Measurements from ENCODE around the gene KCNJ12. TPM values are rescaled to one million over a fixed set of nuclear protein-coding genes. Genes with fewer than 3 reads are reported as not detected.
A peak's percentile ranks its signal among the peaks of the same experiment; 100 is the strongest.

Gene KCNJ12
- total and polyA plus RNA-seq, 12 donors: 2.8 to 14.7 (median 8.5) TPM

DNA sequence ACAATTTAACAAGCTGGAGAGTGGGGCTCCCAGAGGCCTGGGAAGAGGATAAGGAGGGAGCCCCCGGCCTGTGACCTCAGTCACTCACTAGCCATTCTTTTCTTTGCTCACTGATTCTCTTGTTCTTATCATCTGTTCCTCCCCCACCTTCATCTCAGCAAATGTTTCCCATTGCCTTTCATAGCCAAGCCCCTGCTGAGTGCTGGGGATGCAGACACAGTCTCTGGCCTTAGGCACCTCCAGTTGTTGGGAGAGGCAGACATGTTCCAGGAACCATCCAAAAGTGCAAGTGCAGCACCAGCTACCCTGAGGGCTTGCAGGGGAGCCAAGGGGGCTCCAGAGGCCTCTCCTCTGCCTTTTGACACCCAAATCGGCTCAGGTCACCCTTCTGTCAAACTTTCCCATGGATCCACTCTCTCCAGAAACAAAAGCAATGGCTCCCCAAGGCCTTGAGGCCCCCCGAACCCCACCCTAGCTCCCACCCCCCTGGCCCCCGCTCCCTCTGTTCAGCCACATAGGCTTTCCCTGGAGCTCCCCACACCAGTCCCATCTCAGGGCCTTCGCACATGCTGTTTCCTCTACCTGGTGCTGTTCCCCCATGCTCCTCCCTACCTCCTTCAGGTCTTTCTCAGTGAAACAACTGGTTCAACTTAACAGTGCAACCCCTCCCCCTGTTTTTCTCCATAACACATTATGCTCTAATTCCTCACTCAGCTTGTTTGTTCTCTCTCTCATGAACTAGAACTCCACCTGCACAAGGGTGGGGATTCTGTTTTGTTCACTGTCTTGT, 14.9 kb upstream of the KCNJ12 start:
- ATAC-seq (no peak), DNase-seq (no peak)
- Histone ChIP-seq H3K36me3 (no peaks in the 10 kb centered on the region), H3K27ac (no peak overlapping the region), H3K27me3 (no peaks in the 10 kb centered on the region), H3K9me3 (no peaks in the 10 kb centered on the region), H3K4me3 (no peak overlapping the region), H3K4me1 (peaks cover 8 to 30% (median 21%) of the 10 kb centered on the region in 9 donors)
- intact Hi-C loops (cut with DNase I): no loop called here
- TF ChIP-seq CTCF (IDR thresholded peaks at IDR 0.05): no peak
- 74 to 86% methylated on average over 5 of the region's 5 CpGs for WGBS, 2 donors

- DNase-seq: no peak
- TF ChIP-seq CTCF (IDR thresholded peaks at IDR 0.05): no peak
- H3K4me3 ChIP-seq: no peak overlapping the region
- no peaks in the 10 kb centered on the region for H3K36me3 ChIP-seq
- H3K9me3 ChIP-seq: no peaks in the 10 kb centered on the region
- H3K27ac ChIP-seq: no peak overlapping the region
- H3K4me1 ChIP-seq: peaks cover 8 to 30% (median 21%) of the 10 kb centered on the region in 9 donors
- no peaks in the 10 kb centered on the region for H3K27me3 ChIP-seq
- ATAC-seq: no peak
- intact Hi-C loops (cut with DNase I): no loop called here
Measured at GRCh38 chr17:21362331-21362931, 13.7 kb upstream of the KCNJ12 start.

DNA sequence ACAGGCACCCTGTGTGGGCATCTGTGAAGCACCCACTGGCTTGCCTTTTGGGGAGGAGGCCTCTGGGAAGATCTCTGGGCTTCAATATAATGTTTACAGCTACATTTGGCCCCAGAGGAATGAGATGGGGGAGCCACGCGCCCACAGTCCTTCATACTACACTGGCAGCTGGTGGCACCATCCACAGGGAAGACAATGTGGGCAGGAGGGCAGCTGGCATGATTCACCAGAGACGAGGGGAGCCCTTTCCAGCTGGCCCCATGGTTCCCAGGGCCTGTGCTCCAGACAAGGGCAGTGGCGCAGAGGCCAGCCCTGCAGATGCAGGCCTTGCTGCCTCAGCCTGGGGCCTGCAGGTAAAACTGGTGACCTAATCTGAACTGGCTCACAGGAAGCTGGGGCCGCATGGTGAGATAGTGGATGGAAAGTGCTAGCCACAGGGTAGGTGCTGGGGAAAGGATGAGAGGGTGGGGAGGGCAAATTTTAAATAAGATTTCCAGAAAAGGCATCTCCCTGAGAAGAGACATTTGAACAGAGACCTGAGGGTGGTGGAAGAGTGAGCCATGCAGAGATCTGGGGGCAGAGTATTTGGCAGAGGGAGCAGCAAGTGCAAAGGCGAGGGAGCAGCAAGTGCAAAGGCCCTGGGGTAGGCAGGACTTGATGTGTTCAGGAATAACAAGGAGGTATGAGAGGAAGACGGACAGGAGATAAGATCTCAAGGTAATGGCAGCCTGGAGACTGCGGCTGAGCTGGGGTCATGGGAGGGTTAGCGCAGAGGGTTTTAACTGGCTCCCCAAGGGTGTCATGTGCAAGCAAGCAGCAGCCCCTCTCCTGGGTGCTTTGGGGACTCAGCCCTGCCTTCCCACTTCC, 12.1 kb upstream of the KCNJ12 start:
- Histone ChIP-seq H3K4me1 (peaks cover 5 to 25% (median 9%) of the 10 kb centered on the region in 9 donors), H3K9me3 (no peaks in the 10 kb centered on the region), H3K4me3 (no peak overlapping the region), H3K27ac (no peak overlapping the region), H3K27me3 (no peaks in the 10 kb centered on the region), H3K36me3 (no peaks in the 10 kb centered on the region)
- no peak for TF ChIP-seq CTCF (IDR thresholded peaks at IDR 0.05)
- DNase-seq (no peak), ATAC-seq (no peak)
- 87 to 89% methylated on average over 9 of the region's 9 CpGs for WGBS, 2 donors
- intact Hi-C loops (cut with DNase I): no loop called here

GRCh38 chr17:21365016-21365415, 11.1 kb upstream of the KCNJ12 start:
- Histone ChIP-seq H3K36me3 (no peaks in the 10 kb centered on the region), H3K4me3 (no peak overlapping the region), H3K4me1 (peaks cover 0 to 25% (median 10%) of the 10 kb centered on the region in 9 donors), H3K9me3 (no peaks in the 10 kb centered on the region), H3K27ac (no peak overlapping the region), H3K27me3 (no peaks in the 10 kb centered on the region)
- ATAC-seq (peak in 1 of 8 donors; percentile 10), DNase-seq (no peak)
- intact Hi-C loops (cut with DNase I): no loop called here
- 74 to 87% methylated on average over 7 of the region's 7 CpGs for WGBS, 2 donors
- no peak for TF ChIP-seq CTCF (IDR thresholded peaks at IDR 0.05)
